ENCODE results near the gene GGT5.
"Not testable (repeated sequence)": the region's sequence is repeated elsewhere in the genome, so short reads cannot be mapped to it uniquely, and the experiment has no call there.

GGT5 gene

DNA sequence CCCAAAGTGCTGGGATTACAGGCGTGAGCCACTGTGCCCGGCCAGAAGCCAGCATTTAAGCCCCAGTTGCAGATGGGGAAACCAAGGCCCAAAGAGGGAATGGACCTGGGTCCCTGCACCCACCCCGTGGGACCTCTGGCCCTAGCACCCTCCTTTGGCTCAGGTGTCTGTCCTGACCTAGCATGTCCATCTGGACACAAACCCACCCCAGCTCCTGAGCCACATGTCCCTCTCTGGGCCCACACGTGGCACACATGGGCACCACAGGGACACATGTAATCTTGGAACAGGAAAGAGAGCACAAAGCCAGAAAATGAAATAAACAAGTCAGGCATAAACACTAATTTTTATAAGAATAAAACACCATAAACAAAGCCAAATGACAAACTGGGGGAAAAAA, 9.6 kb downstream of the GGT5 start:
- no peak for DNase-seq (ENCODE audit: low read depth in 2 of 2, low spot score in 1 of 2)

DNA sequence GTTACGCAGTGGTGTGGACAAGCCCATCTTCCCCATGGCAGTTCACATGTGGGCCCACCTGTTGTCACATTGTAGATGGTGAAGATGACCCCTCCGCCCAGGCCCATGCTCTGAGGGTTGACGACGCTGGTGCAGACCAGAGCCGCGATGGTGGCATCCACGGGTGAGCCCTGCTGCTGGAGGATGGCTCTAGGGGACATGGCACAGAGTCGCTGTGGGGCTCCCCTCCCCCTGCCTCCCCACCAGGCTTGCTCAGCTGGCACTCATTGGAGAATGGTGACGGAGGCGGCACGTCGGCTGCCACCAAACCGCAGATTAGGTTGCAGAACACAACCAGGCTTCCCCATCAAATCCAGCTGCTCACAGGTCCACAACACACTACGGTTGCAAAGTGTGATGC, 11.1 kb downstream of the GGT5 start:
- no peak for DNase-seq (ENCODE audit: low read depth in 2 of 2, low spot score in 1 of 2)

GRCh38 chr22:24233235-24233634, 11.6 kb downstream of the GGT5 start:
- no peak for DNase-seq (ENCODE audit: low read depth in 2 of 2, low spot score in 1 of 2)

DNA sequence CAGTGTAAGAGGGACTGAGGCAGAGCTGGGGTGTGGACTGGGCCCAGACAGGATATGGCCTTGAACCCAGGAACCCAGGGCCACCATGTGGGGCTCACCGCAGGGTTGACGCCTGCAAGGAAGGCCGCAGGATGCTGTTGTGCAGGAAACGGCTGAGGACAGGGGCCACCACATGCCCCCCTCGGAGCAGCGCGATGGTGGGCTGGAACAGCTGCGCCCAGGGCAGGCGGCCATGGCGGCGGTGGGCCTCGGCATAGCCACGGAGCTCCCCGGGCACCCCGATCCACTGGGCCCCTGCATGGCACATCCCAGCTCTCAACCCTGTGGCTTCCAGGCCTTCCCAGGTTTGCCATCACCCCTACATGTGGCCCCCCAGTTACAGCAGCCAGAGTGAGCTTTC, 12.2 kb downstream of the GGT5 start:
- no peak for DNase-seq (ENCODE audit: low read depth in 2 of 2, low spot score in 1 of 2)

- no peak for DNase-seq (ENCODE audit: low read depth in 2 of 2, low spot score in 1 of 2)
These were observed 12.8 kb downstream of the GGT5 start for GRCh38 chr22:24232124-24232523.

DNA sequence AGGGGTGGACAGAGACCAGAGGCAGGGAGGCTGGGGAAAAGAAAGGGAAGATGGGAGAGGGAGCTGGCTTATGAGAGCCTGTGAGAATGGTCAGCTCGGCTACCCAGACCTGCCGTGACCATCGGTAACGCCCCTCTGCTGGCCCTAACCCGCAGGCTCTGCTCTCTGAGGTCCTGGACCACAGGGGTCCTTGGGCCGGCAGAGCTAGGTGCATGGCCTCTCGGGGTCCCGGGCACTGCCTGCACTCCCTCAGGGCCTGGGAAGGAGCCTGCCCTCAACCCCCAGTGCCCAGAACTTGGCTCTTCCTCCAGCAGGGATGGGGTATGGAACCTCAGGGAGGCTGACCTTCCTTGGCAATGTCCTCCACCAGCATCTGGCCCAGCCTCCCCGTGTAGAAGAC, 13.2 kb downstream of the GGT5 start:
- no peak for DNase-seq (ENCODE audit: low read depth in 2 of 2, low spot score in 1 of 2)

DNA sequence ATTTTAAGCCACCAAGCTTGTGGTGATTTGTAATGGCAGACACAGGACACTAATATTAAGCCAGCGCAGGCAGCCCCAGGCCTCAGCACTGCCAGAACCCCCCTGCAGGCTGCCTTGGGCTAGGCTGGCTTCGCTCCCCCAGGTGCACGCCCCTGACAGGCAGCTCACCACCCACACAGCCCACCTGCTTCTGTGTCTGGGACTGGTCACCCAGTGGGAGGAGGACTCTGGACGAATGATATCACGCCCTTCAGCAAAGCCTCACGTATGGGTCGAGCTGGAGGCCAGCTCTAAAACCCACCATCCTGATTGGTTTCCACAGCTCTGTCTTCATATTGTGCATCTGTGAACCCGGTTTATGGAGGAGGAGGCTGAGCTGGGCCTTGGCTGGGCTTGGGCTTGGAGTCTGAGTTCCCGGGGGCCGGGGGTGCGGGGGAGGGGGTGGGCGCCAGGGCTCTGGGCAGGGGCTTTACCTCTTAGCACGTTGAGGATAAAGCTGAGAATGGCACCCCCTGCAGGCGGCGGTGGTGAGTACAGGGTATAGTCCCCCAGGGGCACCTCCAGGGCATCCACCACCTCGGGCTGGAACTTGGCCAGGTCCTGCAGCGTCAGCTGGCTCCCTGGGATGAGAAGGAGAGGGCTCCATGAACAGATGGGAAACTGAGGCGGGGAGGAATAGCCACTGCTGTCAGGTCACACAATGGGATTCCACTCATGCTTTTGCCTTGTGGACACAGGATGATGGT, 13.8 kb downstream of the GGT5 start:
- DNase-seq (ENCODE audit: low read depth in 2 of 2, low spot score in 1 of 2) = peak; percentile 30 to 36

- DNase-seq (ENCODE audit: low read depth in 2 of 2, low spot score in 1 of 2) = no peak
These were observed 18.9 kb downstream of the GGT5 start for GRCh38 chr22:24225951-24226350.

GRCh38 chr22:24225044-24225601, 19.8 kb downstream of the GGT5 start:
- no peak for DNase-seq (ENCODE audit: low read depth in 2 of 2, low spot score in 1 of 2)

- no peak for DNase-seq (ENCODE audit: low read depth in 2 of 2, low spot score in 1 of 2)
These were observed 20.4 kb downstream of the GGT5 start for GRCh38 chr22:24224468-24224867.

- DNase-seq (ENCODE audit: low read depth in 2 of 2, low spot score in 1 of 2) = no peak
These were observed 25.1 kb downstream of the GGT5 start for GRCh38 chr22:24219750-24220149.

DNA sequence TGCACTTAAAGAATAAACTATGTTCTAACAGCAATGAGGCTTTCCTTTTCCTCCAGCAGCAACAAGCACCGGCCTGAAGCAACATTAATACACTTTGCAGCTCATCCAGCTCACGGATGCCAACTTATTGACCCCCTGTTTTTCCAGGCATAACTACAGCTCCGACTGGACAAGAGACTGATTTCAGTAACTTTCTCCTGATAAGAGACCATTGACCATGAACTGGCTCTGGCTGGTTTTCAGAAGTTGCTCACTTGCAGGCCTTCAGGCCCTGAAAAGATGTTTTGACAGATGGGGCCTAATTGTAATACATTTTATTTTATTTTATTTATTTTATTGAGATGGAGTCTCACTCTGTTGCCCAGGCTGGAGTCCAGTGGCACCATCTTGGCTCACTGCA, 27.5 kb downstream of the GGT5 start:
- no peak for DNase-seq (ENCODE audit: low read depth in 2 of 2, low spot score in 1 of 2)

GRCh38 chr22:24216541-24217209, 28.2 kb downstream of the GGT5 start:
- DNase-seq (ENCODE audit: low read depth in 2 of 2, low spot score in 1 of 2) = no peak

GRCh38 chr22:24214467-24215285, 30.2 kb downstream of the GGT5 start:
- DNase-seq (ENCODE audit: low read depth in 2 of 2, low spot score in 1 of 2) = no peak

DNA sequence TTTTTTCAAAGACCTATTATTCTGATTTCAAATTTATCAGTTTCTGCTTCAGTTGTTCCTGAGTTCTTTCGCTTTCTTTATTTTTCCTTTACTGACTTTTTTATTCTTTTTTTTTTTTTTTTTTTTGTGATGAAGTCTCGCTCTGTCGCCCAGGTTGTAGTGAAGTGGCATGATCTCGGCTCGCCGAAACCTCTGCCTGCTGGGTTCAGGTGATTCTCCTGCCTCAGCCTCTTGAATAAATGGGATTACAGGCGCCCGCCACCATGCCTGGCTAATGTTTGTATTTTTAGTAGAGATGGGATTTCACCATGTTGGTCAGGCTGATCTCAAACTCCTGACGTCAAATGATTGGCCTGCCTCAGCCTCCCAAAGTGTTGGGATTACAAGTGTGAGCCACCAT, 31.8 kb downstream of the GGT5 start:
- not testable (repeated sequence) for DNase-seq (ENCODE audit: low read depth in 2 of 2, low spot score in 1 of 2)

GRCh38 chr22:24211716-24212115, 33.2 kb downstream of the GGT5 start:
- not testable (repeated sequence) for DNase-seq (ENCODE audit: low read depth in 2 of 2, low spot score in 1 of 2)

DNA sequence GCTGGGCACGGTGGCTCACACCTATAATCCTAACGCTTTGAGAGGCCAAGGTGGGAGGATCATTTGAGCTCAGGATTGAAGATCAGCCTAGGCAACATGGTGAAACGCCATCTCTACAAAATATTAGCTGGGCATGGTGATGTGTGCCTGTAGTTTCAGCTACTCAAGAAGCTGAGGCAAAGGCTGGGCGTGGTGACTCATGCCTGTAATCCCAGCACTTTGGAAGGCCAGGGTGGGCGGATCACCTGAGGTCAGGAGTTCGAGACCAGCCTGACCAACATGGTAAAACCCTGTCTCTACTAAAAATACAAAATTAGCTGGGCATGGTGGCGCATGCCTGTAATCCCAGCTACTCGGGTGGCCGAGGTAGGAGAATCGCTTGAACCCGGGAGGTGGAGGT, 34.5 kb downstream of the GGT5 start:
- DNase-seq (ENCODE audit: low read depth in 2 of 2, low spot score in 1 of 2) = not testable (repeated sequence)

- DNase-seq (ENCODE audit: low read depth in 2 of 2, low spot score in 1 of 2) = no peak
These were observed 35.2 kb downstream of the GGT5 start for GRCh38 chr22:24209687-24210086.

DNA sequence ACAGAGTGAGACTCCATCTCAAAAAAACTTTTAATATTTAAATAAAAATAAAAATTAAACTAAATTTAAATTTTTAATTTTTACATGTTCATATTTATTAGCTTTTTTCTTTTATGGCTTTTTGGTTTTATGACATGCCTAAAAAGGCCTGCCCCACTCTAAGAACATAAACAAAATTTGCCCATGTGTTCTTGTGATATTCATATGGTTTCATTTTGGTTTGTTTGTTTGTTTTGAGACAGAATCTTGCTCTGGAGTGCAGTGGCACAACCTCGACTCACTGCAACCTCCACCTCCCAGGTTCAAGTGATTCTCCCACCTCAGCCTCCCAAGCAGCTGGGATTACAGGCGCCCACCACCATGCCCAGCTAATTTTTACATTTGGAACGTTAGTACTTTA, 35.9 kb downstream of the GGT5 start:
- no peak for DNase-seq (ENCODE audit: low read depth in 2 of 2, low spot score in 1 of 2)

DNA sequence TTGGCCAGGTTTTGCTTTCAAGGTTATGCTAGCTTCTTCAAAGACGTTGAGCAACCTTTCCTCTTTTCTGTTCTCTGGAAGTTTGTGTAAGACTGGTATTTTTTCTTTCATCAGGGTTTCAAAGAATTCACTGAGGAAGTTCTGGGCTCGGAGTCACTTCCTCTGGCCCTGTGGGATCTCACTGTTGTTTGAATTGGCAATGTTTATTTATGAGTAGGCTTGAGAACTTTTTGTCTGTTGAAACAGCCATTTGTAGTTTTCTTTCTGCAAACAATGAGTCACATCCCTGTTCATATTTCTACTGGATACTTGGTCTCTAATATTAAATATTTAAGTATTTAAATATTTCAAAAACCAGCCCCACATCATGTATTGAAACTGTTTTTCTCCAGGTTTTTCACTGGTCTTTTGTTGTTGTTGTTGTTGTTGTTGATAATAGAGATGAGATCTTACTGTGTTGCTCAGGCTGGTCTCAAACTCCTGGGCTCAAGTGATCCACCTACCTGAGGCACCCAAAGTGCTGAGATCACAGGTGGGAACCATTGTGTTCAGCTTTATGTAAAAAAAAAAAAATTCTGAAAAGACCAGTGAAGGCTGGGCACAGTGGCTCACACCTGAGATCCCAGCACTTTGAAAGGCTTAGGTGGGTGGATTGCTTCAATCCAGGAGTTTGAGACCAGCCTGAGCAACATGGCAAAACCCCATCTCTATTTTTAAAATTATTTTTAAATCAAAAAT, 36.7 kb downstream of the GGT5 start:
- DNase-seq (ENCODE audit: low read depth in 2 of 2, low spot score in 1 of 2) = no peak
